Natural killer cell (primary cell): ENCODE measurements around the gene GNAS-AS1. TPM values are rescaled to one million over a fixed set of nuclear protein-coding genes. Genes with fewer than 3 reads are reported as not detected.

ENCODE experiments used
- ATAC-seq, 3 donors: fragments of 150-1000 bp in 2 of 3; fragments of 200-7000 bp in 1 of 3; cut with Tn5 transposase; 1 replicate in 1 of 3; 2 replicates in 2 of 3; pipeline ENCODE4 v1.10.0; 2021; ENCODE audit warnings: mild to moderate bottlenecking in 2 of 3, moderate library complexity in 2 of 3
- DNase-seq, 2 donors: peaks; one replicate each; pipeline versions ENCODE4 v3.0.0 to v3.0.0-alpha.2; 2013 to 2021; ENCODE audit warnings: mixed read lengths in 1 of 2
- H3K27ac ChIP-seq: one replicate; pipeline ENCODE4 v1.5.1; 2013; ENCODE audit warnings: mild to moderate bottlenecking, low read length
- H3K27me3 ChIP-seq: one replicate; pipeline ENCODE4 v1.6.1; 2013; ENCODE audit warnings: low read length; ENCODE audit not compliant: control insufficient read depth, insufficient read depth
- H3K36me3 ChIP-seq: one replicate; pipeline ENCODE4 v1.6.1; 2013; ENCODE audit warnings: low read length; ENCODE audit not compliant: control insufficient read depth, insufficient read depth
- H3K4me1 ChIP-seq: one replicate; pipeline ENCODE4 v1.6.1; 2013; ENCODE audit warnings: low read length; ENCODE audit not compliant: control insufficient read depth, insufficient read depth
- H3K4me3 ChIP-seq: one replicate; pipeline ENCODE4 v1.5.1; 2013; ENCODE audit warnings: low read length
- H3K9me3 ChIP-seq: one replicate; pipeline ENCODE4 v1.6.1; 2013; ENCODE audit warnings: low read length; ENCODE audit not compliant: control insufficient read depth, insufficient read depth
- H3K27ac Mint-ChIP-seq, 2 donors: one replicate each; pipeline ENCODE4 v1.8.0; 2022; ENCODE audit warnings: mild to moderate bottlenecking in 2 of 2, mixed read lengths in 2 of 2, moderate library complexity in 1 of 2
- H3K27me3 Mint-ChIP-seq, 2 donors: one replicate each; pipeline ENCODE4 v1.8.0; 2022; ENCODE audit warnings: low read depth in 2 of 2, mixed read lengths in 2 of 2
- H3K36me3 Mint-ChIP-seq: one replicate; pipeline ENCODE4 v1.8.0; 2022; ENCODE audit warnings: mixed read lengths
- H3K4me1 Mint-ChIP-seq, 2 donors: one replicate each; pipeline ENCODE4 v1.8.0; 2022; ENCODE audit warnings: mixed read lengths in 2 of 2
- H3K4me3 Mint-ChIP-seq: one replicate; pipeline ENCODE4 v1.8.0; 2022; ENCODE audit warnings: mild to moderate bottlenecking, moderate library complexity, mixed read lengths
- H3K9me3 Mint-ChIP-seq, 2 donors: one replicate each; pipeline ENCODE4 v1.8.0; 2022; ENCODE audit warnings: mixed read lengths in 2 of 2
- CTCF ChIP-seq: fragments of 200-600 bp; IDR thresholded peaks from one replicate; pipeline ENCODE4 v1.8.0; 2022; ENCODE audit warnings: antibody characterized with exemption
- WGBS: methylation state at CpG from one replicate; pipeline ENCODE4 v1.1.7; 2013; ENCODE audit warnings: missing lambda C conversion rate; ENCODE audit not compliant: insufficient coverage; 5-methylcytosine and 5-hydroxymethylcytosine counted together
- intact Hi-C: fragments of 100-400 bp; cut with micrococcal nuclease; formaldehyde crosslinking; loops from one replicate; pipeline ENCODE4 v1.14.2; 2022
- total RNA-seq, 4 donors: library from RNA; stranded (reverse); fragments of 120-200 nt in 1 of 4; gene quantifications; one replicate each; pipeline versions ENCODE4 v1.2.3 to v1.2.4, GENCODE V29; 2013 to 2022

The GNAS-AS1 gene
- total RNA-seq, 3 donors from 2014 or later (not counting 1 experiment from before 2014, with no cell fraction given): 0.60 to 0.66 TPM; not detected in 1

GRCh38 chr20:58851969-58852458, 1.3 kb upstream of the GNAS-AS1 start:
- DNase-seq (no peak), ATAC-seq (no peak)
- Mint-ChIP-seq H3K36me3 (no peaks in the 10 kb centered on the region), H3K4me3 (peak overlapping the region; percentile 49), H3K4me1 (peaks cover 0 to 32% of the 10 kb centered on the region in 2 donors), H3K27ac (no peak overlapping the region), H3K27me3 (peaks cover 46 to 74% of the 10 kb centered on the region in 2 donors), H3K9me3 (no peaks in the 10 kb centered on the region)
- WGBS: 42% methylated on average over 19 of the region's 23 CpGs
- no peak for TF ChIP-seq CTCF
- Histone ChIP-seq H3K36me3 (no peaks in the 10 kb centered on the region), H3K4me1 (peaks cover 50% of the 10 kb centered on the region), H3K4me3 (peak overlapping the region; percentile 43), H3K27ac (no peak overlapping the region), H3K9me3 (peaks cover 3% of the 10 kb centered on the region), H3K27me3 (peaks cover 31% of the 10 kb centered on the region)
- intact Hi-C loops: loop anchor here (5.0 kb wide), 1 partner anchor 200 kb away; the partner anchor contains the start of gene STX16

GRCh38 chr20:58851221-58851968, 693 bp upstream of the GNAS-AS1 start:
- H3K4me3 ChIP-seq: peak overlapping the region; percentile 43
- peaks cover 3% of the 10 kb centered on the region for H3K9me3 ChIP-seq
- ATAC-seq: peak in 1 of 3 donors; percentile 23
- no peak overlapping the region for H3K27ac ChIP-seq
- TF ChIP-seq CTCF: no peak
- no peaks in the 10 kb centered on the region for H3K36me3 Mint-ChIP-seq
- H3K27me3 Mint-ChIP-seq: peaks cover 47 to 68% of the 10 kb centered on the region in 2 donors
- H3K4me1 ChIP-seq: peaks cover 52% of the 10 kb centered on the region
- intact Hi-C loops: loop anchor here (5.0 kb wide), 1 partner anchor 199 kb away; the partner anchor contains the start of gene STX16
- peak overlapping the region; percentile 24 to 61 for H3K27ac Mint-ChIP-seq
- H3K9me3 Mint-ChIP-seq: no peaks in the 10 kb centered on the region
- peak overlapping the region; percentile 91 for H3K4me3 Mint-ChIP-seq
- no peaks in the 10 kb centered on the region for H3K36me3 ChIP-seq
- H3K27me3 ChIP-seq: peaks cover 31% of the 10 kb centered on the region
- H3K4me1 Mint-ChIP-seq: peaks cover 0 to 32% of the 10 kb centered on the region in 2 donors
- WGBS: 52% methylated on average over 41 of the region's 41 CpGs
- DNase-seq: no peak

GRCh38 chr20:58847463-58847862, 3.2 kb downstream of the GNAS-AS1 start:
- no peak overlapping the region for H3K4me3 Mint-ChIP-seq
- TF ChIP-seq CTCF: no peak

More at GRCh38 chr20:58847463-58847862, 3.2 kb downstream of the GNAS-AS1 start:
- Mint-ChIP-seq H3K27me3 (peaks cover 55 to 86% of the 10 kb centered on the region in 2 donors), H3K27ac (no peak overlapping the region), H3K9me3 (no peaks in the 10 kb centered on the region), H3K4me1 (peaks cover 0 to 29% of the 10 kb centered on the region in 2 donors), H3K36me3 (no peaks in the 10 kb centered on the region)
- Histone ChIP-seq H3K4me3 (no peak overlapping the region), H3K27me3 (peaks cover 15% of the 10 kb centered on the region), H3K27ac (no peak overlapping the region), H3K36me3 (no peaks in the 10 kb centered on the region), H3K9me3 (no peaks in the 10 kb centered on the region), H3K4me1 (peaks cover 31% of the 10 kb centered on the region)
- ATAC-seq (no peak), DNase-seq (no peak)
- WGBS: 10% methylated on average over 2 of the region's 2 CpGs
- intact Hi-C loops: no loop called here
